Adrenal gland (tissue), 12 donors: ENCODE data around the gene FBLN1. TPM values are rescaled to one million over a fixed set of nuclear protein-coding genes. Genes with fewer than 3 reads are reported as not detected.

Experiments
- DNase-seq, 7 donors: peaks; one replicate each; pipeline ENCODE4 v3.0.0-alpha.2; 2019 to 2020
- H3K27ac ChIP-seq, 5 donors: fragments of 200-600 bp; sonication (generic) in 4 of 5; 1 replicate in 3 of 5; 2 replicates in 2 of 5; pipeline versions ENCODE4 v1.5.1 to v1.8.0; 2016 to 2020; ENCODE audit warnings: mild to moderate bottlenecking in 1 of 5
- H3K27me3 ChIP-seq: fragments of 200-600 bp; 2 replicates; pipeline ENCODE4 v1.8.0; 2021
- H3K36me3 ChIP-seq, 2 donors: fragments of 200-600 bp; replicated peaks in 1 of 2; 1 replicate in 1 of 2; 2 replicates in 1 of 2; pipeline versions ENCODE4 v1.5.1 to v1.8.0; 2018 to 2022
- H3K4me1 ChIP-seq, 2 donors: fragments of 200-600 bp; replicated peaks in 1 of 2; 1 replicate in 1 of 2; 2 replicates in 1 of 2; pipeline versions ENCODE4 v1.5.1 to v1.8.0; 2018 to 2021
- H3K4me3 ChIP-seq, 4 donors: fragments of 200-600 bp; sonication (generic) in 3 of 4; one replicate each; pipeline ENCODE4 v1.5.1; 2016 to 2018
- H3K9me3 ChIP-seq, 3 donors: fragments of 200-600 bp; sonication (generic) in 1 of 3; replicated peaks in 1 of 3; 1 replicate in 2 of 3; 2 replicates in 1 of 3; pipeline versions ENCODE4 v1.5.1 to v1.8.0; 2016 to 2021
- POLR2A ChIP-seq, 2 donors: fragments of 450-650 bp; IDR thresholded peaks; one replicate each; pipeline ENCODE4 v1.6.1; 2017; ENCODE audit warnings: antibody characterized with exemption in 2 of 2, mild to moderate bottlenecking in 2 of 2, moderate library complexity in 1 of 2
- WGBS, 4 donors: extraction: QIAGEN DNeasy Blood & Tissue Kit in 2 of 4; methylation state at CpG; one replicate each; pipeline versions ENCODE4 v1.1.5 to v1.1.7; 2013 to 2017; 5-methylcytosine and 5-hydroxymethylcytosine counted together
- intact Hi-C, 2 donors: fragments of 100-400 bp; cut with DNase I; formaldehyde crosslinking; loops; one replicate each; pipeline versions ENCODE4 v1.14.1 to v1.15.0; 2022 to 2023
- polyA plus RNA-seq, 3 donors: library from polyadenylated mRNA; stranded (reverse); fragments of 200-250 nt in 2 of 3; fragments of 350-450 nt in 1 of 3; fragmentation: Illumina TruSeq in 1 of 3; extraction: RNeasy Lipid Tissue Mini Kit (QIAGEN cat#74804) in 1 of 3; gene quantifications; one replicate each; pipeline ENCODE4 v1.2.3, GENCODE V29; 2013 to 2014
- total RNA-seq, 9 donors: library from RNA; depleted of rRNA in 4 of 9; stranded (reverse); fragments of >200 nt in 4 of 9; fragments of 120-200 nt in 1 of 9; fragmentation: NEBNext Ultra II Directional in 1 of 9; extraction: Animal tissue kit (Norgen Biotek cat#: 25700) in 1 of 9; gene quantifications; one replicate each; pipeline versions ENCODE4 v1.1.0 to v1.2.4, GENCODE V29; 2013 to 2023
- TF ChIP-seq, protein P1 (sequence below), 6 experiments: fragments of 450-650 bp in 4 of 6; fragments of 200-600 bp in 2 of 6; sonication (generic) in 1 of 6; IDR thresholded peaks; 1 replicate in 5 of 6; 2 replicates in 1 of 6; pipeline versions ENCODE4 v1.5.1 to v1.8.0; 2016 to 2021; ENCODE audit warnings: antibody characterized with exemption in 6 of 6, mild to moderate bottlenecking in 2 of 6, moderate library complexity in 1 of 6
- donor health status: healthy with polysubstance abuse.
- donor health status: Bipolar disorder and iron deficiency.
- donor health status: DM: yes; HTN: yes; CAD: no.
- donor health status: DM: no; HTN: no; CAD: no.
- donor health status: DM: no; HTN: no; CAD: no.
- donor health status: DM: yes; HTN: yes; CAD: no.

Gene FBLN1
- total and polyA plus RNA-seq, 12 donors = 13.0 to 387 (median 148) TPM

DNA sequence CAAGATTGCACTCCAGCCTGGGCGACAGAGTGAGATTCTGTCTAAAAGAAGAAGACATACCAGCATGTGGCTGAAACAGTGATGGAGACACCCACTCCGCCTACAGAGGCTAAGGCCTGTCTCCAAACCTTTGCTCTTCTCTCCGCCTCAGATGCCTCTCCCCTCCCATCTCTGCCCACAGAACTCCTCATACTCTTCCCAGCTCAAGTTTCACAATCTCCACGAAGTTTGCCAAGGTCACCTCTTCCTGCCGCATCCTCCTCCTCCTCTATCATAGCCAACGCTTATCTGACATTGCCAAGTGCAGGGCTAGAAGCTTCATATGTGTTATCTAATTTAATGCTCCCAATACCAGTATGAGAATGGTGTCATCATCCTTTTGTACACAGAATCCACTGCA is 25.9 kb upstream of the FBLN1 start:
- Histone ChIP-seq H3K27ac (peak overlapping the region in 1 of 5 donors; percentile 52), H3K27me3 (no peaks in the 10 kb centered on the region), H3K4me3 (no peak overlapping the region), H3K4me1 (peaks cover 0 to 7% of the 10 kb centered on the region in 2 donors), H3K9me3 (no peaks in the 10 kb centered on the region), H3K36me3 (no peaks in the 10 kb centered on the region)
- peak in 5 of 7 donors; percentile 34 to 59 (median 54) for DNase-seq
- TF ChIP-seq, protein P1, sequence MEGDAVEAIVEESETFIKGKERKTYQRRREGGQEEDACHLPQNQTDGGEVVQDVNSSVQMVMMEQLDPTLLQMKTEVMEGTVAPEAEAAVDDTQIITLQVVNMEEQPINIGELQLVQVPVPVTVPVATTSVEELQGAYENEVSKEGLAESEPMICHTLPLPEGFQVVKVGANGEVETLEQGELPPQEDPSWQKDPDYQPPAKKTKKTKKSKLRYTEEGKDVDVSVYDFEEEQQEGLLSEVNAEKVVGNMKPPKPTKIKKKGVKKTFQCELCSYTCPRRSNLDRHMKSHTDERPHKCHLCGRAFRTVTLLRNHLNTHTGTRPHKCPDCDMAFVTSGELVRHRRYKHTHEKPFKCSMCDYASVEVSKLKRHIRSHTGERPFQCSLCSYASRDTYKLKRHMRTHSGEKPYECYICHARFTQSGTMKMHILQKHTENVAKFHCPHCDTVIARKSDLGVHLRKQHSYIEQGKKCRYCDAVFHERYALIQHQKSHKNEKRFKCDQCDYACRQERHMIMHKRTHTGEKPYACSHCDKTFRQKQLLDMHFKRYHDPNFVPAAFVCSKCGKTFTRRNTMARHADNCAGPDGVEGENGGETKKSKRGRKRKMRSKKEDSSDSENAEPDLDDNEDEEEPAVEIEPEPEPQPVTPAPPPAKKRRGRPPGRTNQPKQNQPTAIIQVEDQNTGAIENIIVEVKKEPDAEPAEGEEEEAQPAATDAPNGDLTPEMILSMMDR (IDR thresholded peaks at IDR 0.05) = no peak
- no peak for TF ChIP-seq POLR2A (IDR thresholded peaks at IDR 0.05)
- intact Hi-C loops = no loop called here
- WGBS, 4 donors = 49 to 57% (median 52%) methylated on average over 6 of the region's 6 CpGs

DNA sequence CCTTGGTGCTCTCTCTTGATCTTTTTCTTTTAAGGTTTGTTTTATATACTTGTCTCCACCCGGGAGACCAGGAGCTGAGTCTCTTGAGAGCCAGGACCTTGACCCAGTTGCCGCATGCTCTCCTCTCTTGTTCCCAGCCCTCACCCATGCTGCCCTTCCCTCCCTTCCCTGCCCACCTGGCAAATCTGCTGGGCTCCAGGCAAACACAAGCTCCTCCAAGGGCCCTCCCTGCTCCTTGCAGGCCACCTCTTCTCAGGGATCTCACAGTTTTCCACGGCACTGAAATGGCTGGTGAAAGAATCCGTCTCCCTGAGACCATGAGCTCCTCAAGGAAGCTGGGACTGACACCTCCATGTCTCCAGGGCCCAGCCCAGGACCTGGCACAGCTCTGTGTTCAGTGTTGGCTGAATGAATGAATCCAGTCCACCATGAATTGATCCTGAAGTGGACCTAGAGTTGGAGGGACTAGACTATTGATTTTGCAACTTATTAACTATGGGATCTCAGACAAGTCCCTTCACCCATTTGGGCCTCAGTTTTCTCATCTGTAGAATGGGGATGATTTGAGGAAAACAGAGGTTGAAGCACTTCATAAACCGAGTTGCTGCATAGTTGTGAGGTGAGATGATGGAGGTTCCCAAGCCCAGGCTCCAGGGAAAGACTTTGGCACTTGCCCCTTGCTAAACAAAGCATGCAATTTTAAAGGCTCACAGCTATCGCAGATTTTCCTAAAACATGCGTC is 25.1 kb upstream of the FBLN1 start:
- no peak for DNase-seq
- Histone ChIP-seq H3K4me3 (no peak overlapping the region), H3K9me3 (no peaks in the 10 kb centered on the region), H3K36me3 (no peaks in the 10 kb centered on the region), H3K27ac (peak overlapping the region in 1 of 5 donors; percentile 78), H3K27me3 (no peaks in the 10 kb centered on the region), H3K4me1 (peaks cover 0 to 7% of the 10 kb centered on the region in 2 donors)
- TF ChIP-seq, protein P1 (IDR thresholded peaks at IDR 0.05) = no peak
- no peak for TF ChIP-seq POLR2A (IDR thresholded peaks at IDR 0.05)
- intact Hi-C loops = no loop called here
- 70 to 78% (median 73%) methylated on average over 7 of the region's 7 CpGs for WGBS, 4 donors

DNA sequence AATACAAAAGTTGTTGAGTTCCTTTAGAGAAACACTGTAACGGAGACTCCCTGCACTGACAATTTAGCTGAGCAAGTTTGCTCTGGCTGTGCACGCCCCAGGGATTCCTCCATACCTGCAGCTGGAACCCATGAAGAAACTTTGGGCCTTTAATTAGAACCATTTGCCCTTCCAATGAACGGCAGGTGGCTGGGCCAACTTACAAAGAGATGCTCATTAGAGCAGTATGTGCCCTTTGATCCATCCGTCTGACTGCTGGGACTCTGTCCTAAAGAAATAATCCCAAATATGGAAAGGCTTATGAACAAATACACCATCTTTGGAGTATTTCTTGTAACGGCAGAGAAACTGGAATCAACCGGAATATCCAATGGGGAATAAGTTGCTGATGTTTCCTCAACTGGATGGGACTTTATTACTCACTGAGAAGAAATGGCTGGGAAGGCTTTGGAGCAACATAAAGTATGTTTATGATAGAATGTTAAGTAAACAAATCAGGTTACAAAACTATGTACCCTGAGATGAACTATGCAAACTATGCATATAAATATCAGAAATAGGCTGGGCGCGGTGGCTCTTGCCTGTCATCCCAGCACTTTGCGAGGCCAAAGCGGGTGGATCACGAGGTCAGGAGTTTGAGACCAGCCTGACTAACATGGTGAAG is 24.4 kb upstream of the FBLN1 start:
- H3K4me1 ChIP-seq = peaks cover 0 to 7% of the 10 kb centered on the region in 2 donors
- no peak for DNase-seq
- 68 to 77% (median 75%) methylated on average over 11 of the region's 11 CpGs for WGBS, 4 donors
- no peaks in the 10 kb centered on the region for H3K27me3 ChIP-seq
- intact Hi-C loops = no loop called here
- no peak overlapping the region for H3K4me3 ChIP-seq
- TF ChIP-seq, protein P1 (IDR thresholded peaks at IDR 0.05) = no peak
- TF ChIP-seq POLR2A (IDR thresholded peaks at IDR 0.05) = no peak
- peak overlapping the region in 2 of 5 donors; percentile 28 to 78 for H3K27ac ChIP-seq
- H3K36me3 ChIP-seq = no peaks in the 10 kb centered on the region
- H3K9me3 ChIP-seq = no peaks in the 10 kb centered on the region

DNA sequence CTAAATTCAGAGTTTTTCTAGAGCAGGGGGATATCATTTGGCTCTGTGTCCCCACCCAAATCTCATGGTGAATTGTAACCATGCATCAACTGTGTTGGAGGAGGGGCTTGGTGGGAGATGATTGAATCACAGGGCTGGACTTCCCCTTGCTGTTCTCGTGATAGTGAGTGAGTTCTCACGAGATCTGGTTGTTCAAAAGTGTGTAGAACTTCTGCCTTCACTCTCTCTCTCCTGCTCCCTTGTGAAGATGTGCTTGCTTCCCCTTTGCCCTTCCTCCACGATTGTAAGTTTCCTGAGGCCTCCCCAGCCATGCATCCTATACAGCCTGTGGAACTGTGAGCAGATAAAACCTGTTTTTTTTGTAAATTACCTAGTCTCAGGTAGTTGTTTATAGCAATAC is 22.0 kb upstream of the FBLN1 start:
- WGBS, 4 donors = 69 to 89% (median 78%) methylated on average over 3 of the region's 3 CpGs
- intact Hi-C loops = no loop called here
- H3K27me3 ChIP-seq = no peaks in the 10 kb centered on the region
- H3K27ac ChIP-seq = no peak overlapping the region
- no peak overlapping the region for H3K4me3 ChIP-seq
- TF ChIP-seq POLR2A (IDR thresholded peaks at IDR 0.05) = no peak
- TF ChIP-seq, protein P1 (IDR thresholded peaks at IDR 0.05) = no peak
- DNase-seq = no peak
- H3K9me3 ChIP-seq = no peaks in the 10 kb centered on the region
- peaks cover 0 to 7% of the 10 kb centered on the region in 2 donors for H3K4me1 ChIP-seq
- no peaks in the 10 kb centered on the region for H3K36me3 ChIP-seq
